ENCODE measurements around the gene NRG3.

Gene NRG3

GRCh38 chr10:81874875-81875466 is at the start of gene NRG3:
Gene NRG3 (plus strand): TSS chr10:81875194.
- no peak for DNase-seq

- DNase-seq = no peak
Measured at GRCh38 chr10:81828251-81828650, 46.7 kb upstream of the NRG3 start.

GRCh38 chr10:81831060-81831459 is 43.9 kb upstream of the NRG3 start:
- DNase-seq = no peak

- no peak for DNase-seq
Measured at GRCh38 chr10:81838950-81839349, 36.0 kb upstream of the NRG3 start.

- no peak for DNase-seq
Measured at GRCh38 chr10:81843042-81843441, 32.0 kb upstream of the NRG3 start.

GRCh38 chr10:81847675-81848074 is 27.3 kb upstream of the NRG3 start:
- DNase-seq = no peak

GRCh38 chr10:81848514-81848913 is 26.5 kb upstream of the NRG3 start:
- no peak for DNase-seq

GRCh38 chr10:81848931-81849330 is 26.1 kb upstream of the NRG3 start:
- no peak for DNase-seq

GRCh38 chr10:81862596-81862995 is 12.4 kb upstream of the NRG3 start:
- DNase-seq = no peak

DNA sequence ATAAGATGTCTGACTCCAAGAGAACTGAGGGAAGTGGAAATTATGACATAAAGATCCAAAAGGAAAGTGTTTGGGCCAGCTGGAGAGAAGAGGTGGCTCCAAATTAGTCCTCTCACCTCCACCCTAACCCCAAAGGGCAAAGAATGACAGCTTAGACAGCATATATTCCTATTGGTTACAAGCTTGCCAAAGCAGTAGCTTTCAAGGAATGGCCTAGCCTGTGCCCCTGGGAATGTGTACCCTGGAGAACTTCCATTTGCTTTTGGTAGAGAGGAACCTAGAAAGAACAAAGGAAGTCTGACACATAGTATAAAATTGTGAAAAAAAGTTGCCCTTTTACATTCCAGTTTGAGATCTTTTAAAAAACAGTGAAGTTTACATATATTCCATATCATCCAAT is 11.2 kb upstream of the NRG3 start:
- DNase-seq = no peak

DNA sequence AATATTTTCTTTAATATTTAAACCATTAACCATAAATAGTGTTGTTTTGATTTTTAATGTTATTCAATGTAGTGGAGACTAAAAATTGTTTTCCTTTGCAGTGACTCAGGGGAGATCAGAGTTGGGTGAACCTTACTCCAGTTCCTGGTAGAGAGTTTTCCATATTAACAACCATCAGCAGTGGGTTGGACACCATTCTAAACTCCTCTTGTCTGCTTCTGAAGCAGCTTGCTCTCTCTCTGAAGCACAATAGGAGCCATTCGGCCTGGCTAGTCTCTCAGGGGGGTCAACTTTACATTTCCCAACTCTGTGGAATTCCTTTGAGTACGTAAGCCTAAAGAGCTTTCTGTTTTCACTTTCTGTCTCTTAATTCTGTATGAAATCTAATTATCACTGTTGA is 9.4 kb upstream of the NRG3 start:
- DNase-seq = no peak

DNA sequence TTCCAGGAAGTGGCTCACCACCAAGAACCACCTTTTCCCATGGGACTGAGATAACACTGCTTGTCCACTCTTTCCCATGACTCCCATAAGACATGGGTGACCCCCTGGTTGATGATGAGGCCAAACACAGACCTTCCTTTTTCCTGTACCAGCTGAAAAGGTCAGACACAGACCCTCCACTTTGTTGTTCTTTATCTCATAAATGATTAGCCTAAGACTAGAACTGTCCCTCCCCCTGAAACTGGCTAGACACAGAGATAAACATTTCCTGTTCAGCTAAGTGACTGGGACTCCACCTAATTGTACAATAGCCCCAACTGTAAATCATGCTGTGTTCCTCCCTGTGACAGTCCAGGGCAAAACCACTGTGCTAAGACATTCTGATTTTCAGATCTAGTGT is 8.2 kb upstream of the NRG3 start:
- no peak for DNase-seq

GRCh38 chr10:81870472-81870871 is 4.5 kb upstream of the NRG3 start:
- DNase-seq = no peak

- no peak for DNase-seq
Measured at GRCh38 chr10:81871558-81871957, 3.4 kb upstream of the NRG3 start.

- no peak for DNase-seq
Measured at GRCh38 chr10:81872206-81872862, 2.7 kb upstream of the NRG3 start.

DNA sequence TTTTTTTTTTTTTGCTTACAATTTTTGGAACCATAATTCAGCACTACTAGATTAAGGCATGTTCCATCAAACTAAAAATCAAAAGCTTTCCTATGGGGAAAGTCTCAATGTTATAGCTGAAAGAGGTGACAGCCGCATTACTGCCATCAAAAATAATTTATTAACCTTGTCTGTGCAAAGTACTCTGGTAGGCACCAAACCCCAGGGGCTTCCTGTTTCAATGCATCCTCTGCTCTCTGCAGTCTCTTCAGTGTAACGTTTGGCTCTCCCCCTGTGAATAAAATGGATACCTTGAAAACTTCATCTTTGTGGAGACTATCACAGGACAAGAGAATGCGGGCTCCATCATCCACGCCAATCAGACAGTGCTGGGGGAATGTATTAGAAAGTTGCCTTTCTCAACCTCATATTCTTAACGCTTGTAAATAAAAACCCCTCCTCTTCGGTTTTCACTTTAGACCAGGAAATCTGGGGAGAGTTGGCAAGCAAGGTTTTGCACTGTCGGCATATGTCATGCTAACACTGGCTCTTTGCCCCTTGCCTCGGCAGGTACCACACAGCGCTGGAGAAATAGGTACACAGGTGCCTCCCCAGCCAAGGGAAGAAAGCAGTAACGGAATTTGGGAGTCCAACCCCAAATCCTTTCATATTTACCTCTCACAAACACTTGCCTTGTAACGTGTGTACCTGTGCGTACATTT is 1.6 kb upstream of the NRG3 start:
- no peak for DNase-seq

GRCh38 chr10:81873932-81874816 is 820 bp upstream of the NRG3 start:
- no peak for DNase-seq

GRCh38 chr10:81875467-81876252 is 666 bp downstream of the NRG3 start:
- DNase-seq = no peak

GRCh38 chr10:81876253-81877077 is 1.5 kb downstream of the NRG3 start:
- no peak for DNase-seq

DNA sequence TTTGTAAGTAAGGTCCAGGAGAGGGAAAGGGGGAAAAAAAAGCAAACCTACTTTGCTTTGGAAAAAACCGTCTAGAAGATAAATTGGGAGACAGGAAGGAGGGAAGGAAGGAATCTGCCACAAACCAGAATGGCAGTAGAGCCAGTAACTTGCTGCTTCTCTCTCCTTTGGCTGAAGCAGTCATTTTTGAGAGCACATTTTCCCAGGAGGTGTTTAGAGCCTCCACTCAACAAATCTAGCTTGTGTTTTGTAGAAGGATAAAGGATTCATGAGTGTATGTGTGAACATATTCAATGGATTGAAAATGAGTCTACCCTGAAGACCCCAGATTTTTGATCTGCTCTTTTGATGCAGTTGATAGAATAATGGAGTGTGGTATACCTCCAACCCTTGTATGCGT is 2.6 kb downstream of the NRG3 start:
- no peak for DNase-seq

DNA sequence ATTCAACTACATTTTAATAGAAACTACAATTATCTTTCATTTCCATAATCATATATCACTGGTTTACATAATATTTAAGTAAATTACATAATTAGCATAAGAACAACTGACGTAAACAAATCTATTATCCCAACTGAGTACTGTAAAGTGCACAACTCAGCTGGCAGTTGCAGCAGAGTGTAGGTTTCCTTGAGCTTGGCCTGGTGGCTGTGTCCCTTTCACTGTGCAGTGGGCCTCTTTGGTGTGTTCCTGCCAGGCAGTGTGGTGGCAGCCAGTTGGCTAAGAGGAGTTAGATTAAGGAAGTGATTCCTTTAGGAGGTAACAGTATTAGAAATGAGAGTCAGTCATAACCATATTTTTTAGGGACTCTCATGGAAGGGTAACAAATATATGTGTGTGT is 7.0 kb downstream of the NRG3 start:
- no peak for DNase-seq

DNA sequence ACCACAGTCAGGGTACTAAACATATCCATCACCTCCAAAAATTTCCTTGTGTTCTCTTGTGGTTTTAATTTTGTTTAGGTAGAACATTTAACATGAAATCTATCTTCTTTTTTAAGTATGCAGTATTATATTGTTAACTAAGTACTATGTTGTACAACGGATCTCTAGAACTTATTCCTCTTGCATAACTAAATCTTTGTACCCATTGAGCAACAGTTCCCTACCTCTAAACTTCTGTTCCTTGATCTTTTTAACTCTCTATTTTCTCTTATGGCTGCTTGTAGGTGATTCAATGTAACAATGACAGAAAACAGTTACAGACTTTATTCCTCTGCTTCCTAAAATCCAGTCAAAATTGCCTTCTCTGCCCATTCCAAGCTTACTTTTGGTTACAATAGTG is 9.9 kb downstream of the NRG3 start:
- DNase-seq = no peak
